Adrenal gland (tissue), 12 donors: ENCODE results near the gene CA14. TPM values are rescaled to one million over a fixed set of nuclear protein-coding genes. Genes with fewer than 3 reads are reported as not detected.

ENCODE experiments used
- DNase-seq, 7 donors: peaks; one replicate each; pipeline ENCODE4 v3.0.0-alpha.2; 2019 to 2020
- H3K27ac ChIP-seq, 5 donors: fragments of 200-600 bp; sonication (generic) in 4 of 5; 1 replicate in 3 of 5; 2 replicates in 2 of 5; pipeline versions ENCODE4 v1.5.1 to v1.8.0; 2016 to 2020; ENCODE audit warnings: mild to moderate bottlenecking in 1 of 5
- H3K27me3 ChIP-seq: fragments of 200-600 bp; 2 replicates; pipeline ENCODE4 v1.8.0; 2021
- H3K36me3 ChIP-seq, 2 donors: fragments of 200-600 bp; replicated peaks in 1 of 2; 1 replicate in 1 of 2; 2 replicates in 1 of 2; pipeline versions ENCODE4 v1.5.1 to v1.8.0; 2018 to 2022
- H3K4me1 ChIP-seq, 2 donors: fragments of 200-600 bp; replicated peaks in 1 of 2; 1 replicate in 1 of 2; 2 replicates in 1 of 2; pipeline versions ENCODE4 v1.5.1 to v1.8.0; 2018 to 2021
- H3K4me3 ChIP-seq, 4 donors: fragments of 200-600 bp; sonication (generic) in 3 of 4; one replicate each; pipeline ENCODE4 v1.5.1; 2016 to 2018
- H3K9me3 ChIP-seq, 3 donors: fragments of 200-600 bp; sonication (generic) in 1 of 3; replicated peaks in 1 of 3; 1 replicate in 2 of 3; 2 replicates in 1 of 3; pipeline versions ENCODE4 v1.5.1 to v1.8.0; 2016 to 2021
- CTCF ChIP-seq, 6 experiments: fragments of 450-650 bp in 4 of 6; fragments of 200-600 bp in 2 of 6; sonication (generic) in 1 of 6; IDR thresholded peaks; 1 replicate in 5 of 6; 2 replicates in 1 of 6; pipeline versions ENCODE4 v1.5.1 to v1.8.0; 2016 to 2021; ENCODE audit warnings: antibody characterized with exemption in 6 of 6, mild to moderate bottlenecking in 2 of 6, moderate library complexity in 1 of 6
- POLR2A ChIP-seq, 2 donors: fragments of 450-650 bp; IDR thresholded peaks; one replicate each; pipeline ENCODE4 v1.6.1; 2017; ENCODE audit warnings: antibody characterized with exemption in 2 of 2, mild to moderate bottlenecking in 2 of 2, moderate library complexity in 1 of 2
- WGBS, 4 donors: extraction: QIAGEN DNeasy Blood & Tissue Kit in 2 of 4; methylation state at CpG; one replicate each; pipeline versions ENCODE4 v1.1.5 to v1.1.7; 2013 to 2017; 5-methylcytosine and 5-hydroxymethylcytosine counted together
- intact Hi-C, 2 donors: fragments of 100-400 bp; cut with DNase I; formaldehyde crosslinking; loops; one replicate each; pipeline versions ENCODE4 v1.14.1 to v1.15.0; 2022 to 2023
- polyA plus RNA-seq, 3 donors: library from polyadenylated mRNA; stranded (reverse); fragments of 200-250 nt in 2 of 3; fragments of 350-450 nt in 1 of 3; fragmentation: Illumina TruSeq in 1 of 3; extraction: RNeasy Lipid Tissue Mini Kit (QIAGEN cat#74804) in 1 of 3; gene quantifications; one replicate each; pipeline ENCODE4 v1.2.3, GENCODE V29; 2013 to 2014
- total RNA-seq, 9 donors: library from RNA; depleted of rRNA in 4 of 9; stranded (reverse); fragments of >200 nt in 4 of 9; fragments of 120-200 nt in 1 of 9; fragmentation: NEBNext Ultra II Directional in 1 of 9; extraction: Animal tissue kit (Norgen Biotek cat#: 25700) in 1 of 9; gene quantifications; one replicate each; pipeline versions ENCODE4 v1.1.0 to v1.2.4, GENCODE V29; 2013 to 2023
- donor health status: healthy with polysubstance abuse.
- donor health status: Bipolar disorder and iron deficiency.
- donor health status: DM: yes; HTN: yes; CAD: no.
- donor health status: DM: no; HTN: no; CAD: no.
- donor health status: DM: no; HTN: no; CAD: no.
- donor health status: DM: yes; HTN: yes; CAD: no.

Gene CA14
- total and polyA plus RNA-seq, 12 donors: 0.32 to 1.1 (median 0.63) TPM; not detected in 6

- 95 to 98% (median 96%) methylated on average over 3 of the region's 3 CpGs for WGBS, 4 donors
These were observed 14.6 kb upstream of the CA14 start for GRCh38 chr1:150243003-150243402.

GRCh38 chr1:150249936-150250335 is 7.6 kb upstream of the CA14 start:
- Histone ChIP-seq H3K9me3 (no peaks in the 10 kb centered on the region), H3K27me3 (no peaks in the 10 kb centered on the region), H3K4me3 (no peak overlapping the region), H3K4me1 (no peaks in the 10 kb centered on the region), H3K36me3 (no peaks in the 10 kb centered on the region), H3K27ac (no peak overlapping the region)
- no peak for DNase-seq
- 64 to 92% (median 80%) methylated on average over 2 of the region's 2 CpGs for WGBS, 4 donors
- intact Hi-C loops: no loop called here
- TF ChIP-seq POLR2A (IDR thresholded peaks at IDR 0.05): no peak
- TF ChIP-seq CTCF (IDR thresholded peaks at IDR 0.05): no peak

More at GRCh38 chr1:150243003-150243402, 14.6 kb upstream of the CA14 start:
- Histone ChIP-seq H3K4me1 (no peaks in the 10 kb centered on the region), H3K27me3 (no peaks in the 10 kb centered on the region), H3K4me3 (no peak overlapping the region), H3K36me3 (no peaks in the 10 kb centered on the region), H3K27ac (no peak overlapping the region), H3K9me3 (no peaks in the 10 kb centered on the region)
- intact Hi-C loops: no loop called here
- TF ChIP-seq CTCF (IDR thresholded peaks at IDR 0.05) (no peak), POLR2A (IDR thresholded peaks at IDR 0.05) (no peak)
- DNase-seq: peak in 2 of 7 donors; percentile 3 to 36

GRCh38 chr1:150256198-150256553 is 1.4 kb upstream of the CA14 start:
- 0% methylated on average over 1 of the region's 1 CpG for WGBS, 4 donors
- Histone ChIP-seq H3K27ac (peak overlapping the region; percentile 24 to 85 (median 77)), H3K27me3 (no peaks in the 10 kb centered on the region), H3K36me3 (no peaks in the 10 kb centered on the region), H3K4me1 (peaks cover 21 to 24% of the 10 kb centered on the region in 2 donors), H3K4me3 (peak overlapping the region in 1 of 4 donors; percentile 42), H3K9me3 (no peaks in the 10 kb centered on the region)
- intact Hi-C loops: no loop called here
- TF ChIP-seq CTCF (IDR thresholded peaks at IDR 0.05) (no peak), POLR2A (IDR thresholded peaks at IDR 0.05) (no peak)
- DNase-seq: no peak

GRCh38 chr1:150256554-150257341 is 826 bp upstream of the CA14 start:
- intact Hi-C loops: no loop called here
- WGBS, 4 donors: 47 to 54% (median 48%) methylated on average over 13 to 14 of the region's 14 CpGs
- H3K36me3 ChIP-seq: no peaks in the 10 kb centered on the region
- TF ChIP-seq POLR2A (IDR thresholded peaks at IDR 0.05): no peak
- TF ChIP-seq CTCF (IDR thresholded peaks at IDR 0.05): no peak
- peak overlapping the region in 1 of 4 donors; percentile 42 for H3K4me3 ChIP-seq
- H3K27me3 ChIP-seq: no peaks in the 10 kb centered on the region
- DNase-seq: no peak
- H3K27ac ChIP-seq: peak overlapping the region in 3 of 5 donors; percentile 60 to 85 (median 82)
- no peaks in the 10 kb centered on the region for H3K9me3 ChIP-seq
- peaks cover 21 to 24% of the 10 kb centered on the region in 2 donors for H3K4me1 ChIP-seq
